Measurements from ENCODE around the gene CEP41.

CEP41 gene

GRCh38 chr7:130360518-130360917 lies 80.3 kb downstream of the CEP41 start:
- TF ChIP-seq CTCF (IDR thresholded peaks at IDR 0.05; ENCODE audit: insufficient read depth, missing control alignments): no peak
- no peak for FAIRE-seq
- DNase-seq (ENCODE audit: insufficient read length, low spot score): no peak

GRCh38 chr7:130359276-130359857 lies 81.4 kb downstream of the CEP41 start:
- FAIRE-seq: no peak
- no peak for DNase-seq (ENCODE audit: insufficient read length, low spot score)

GRCh38 chr7:130358471-130358870 lies 82.3 kb downstream of the CEP41 start:
- DNase-seq (ENCODE audit: insufficient read length, low spot score) (no peak), FAIRE-seq (no peak)
- TF ChIP-seq CTCF (IDR thresholded peaks at IDR 0.05; ENCODE audit: insufficient read depth, missing control alignments): no peak

More at GRCh38 chr7:130359276-130359857, 81.4 kb downstream of the CEP41 start:
- TF ChIP-seq CTCF (IDR thresholded peaks at IDR 0.05; ENCODE audit: insufficient read depth, missing control alignments): no peak

- FAIRE-seq (no peak), DNase-seq (ENCODE audit: insufficient read length, low spot score) (no peak)
- no peak for TF ChIP-seq CTCF (IDR thresholded peaks at IDR 0.05; ENCODE audit: insufficient read depth, missing control alignments)
Measured at GRCh38 chr7:130356876-130357611, 83.8 kb downstream of the CEP41 start.

GRCh38 chr7:130356121-130356875 lies 84.5 kb downstream of the CEP41 start:
- TF ChIP-seq CTCF (IDR thresholded peaks at IDR 0.05; ENCODE audit: insufficient read depth, missing control alignments): no peak
- FAIRE-seq: no peak
- no peak for DNase-seq (ENCODE audit: insufficient read length, low spot score)

GRCh38 chr7:130353196-130353595 lies 87.6 kb downstream of the CEP41 start:
- TF ChIP-seq CTCF (IDR thresholded peaks at IDR 0.05; ENCODE audit: insufficient read depth, missing control alignments): no peak
- FAIRE-seq (no peak), DNase-seq (ENCODE audit: insufficient read length, low spot score) (no peak)
